BJ (cell line): ENCODE results near the gene CDADC1. TPM values are rescaled to one million over a fixed set of nuclear protein-coding genes. Genes with fewer than 3 reads are reported as not detected.

Experiments
- CTCF ChIA-PET: fragments of 350-600 bp; formaldehyde crosslinking; extraction: SDS; loops from one replicate; lab custom pipeline; 2021; ENCODE audit warnings: antibody characterized with exemption, inconsistent platforms; lab: Yijun Ruan, JAX
- POLR2A ChIA-PET: fragments of 300-600 bp; sonication (Branson Sonifier 250); formaldehyde crosslinking; extraction: SDS; loops from one replicate; lab custom pipeline; 2021; ENCODE audit warnings: antibody characterized with exemption; lab: Charles Lee
- DNase-seq: peaks from one replicate; pipeline ENCODE4 v3.0.0-alpha.2; 2011; ENCODE audit warnings: low read depth
- H3K27me3 ChIP-seq: 2 replicates; pipeline ENCODE4 v1.6.0; 2011; ENCODE audit warnings: low read length; ENCODE audit not compliant: control insufficient read depth, insufficient read depth
- H3K36me3 ChIP-seq: 2 replicates; pipeline ENCODE4 v1.5.1; 2011; ENCODE audit warnings: low read length; ENCODE audit not compliant: control insufficient read depth, insufficient read depth
- H3K4me3 ChIP-seq: 2 replicates; pipeline ENCODE4 v1.5.1; 2011; ENCODE audit warnings: low read depth, mild to moderate bottlenecking, control low read depth, low read length
- CTCF ChIP-seq: IDR thresholded peaks from 2 replicates; pipeline ENCODE4 v1.5.1; 2011; ENCODE audit warnings: low read depth, mild to moderate bottlenecking, control low read depth, inconsistent platforms, low read length, moderate library complexity; ENCODE audit not compliant: insufficient read depth
- polyA plus RNA-seq: library from polyadenylated mRNA; depleted of rRNA; stranded (reverse); fragments of >200 nt; gene quantifications from 2 replicates; pipeline ENCODE4 v1.2.3, GENCODE V29; 2011

Gene CDADC1
- polyA plus RNA-seq, 1 experiment = 2.2 TPM

- Histone ChIP-seq H3K27me3 (peaks cover 22% of the 10 kb centered on the region), H3K36me3 (no peaks in the 10 kb centered on the region), H3K4me3 (no peak overlapping the region)
- TF ChIP-seq CTCF = no peak
- POLR2A ChIA-PET = no interaction called here
- CTCF ChIA-PET = interaction anchor here (0.6 kb wide), 1 partner anchor 11 kb away, joined by 3 read pairs; no protein-coding TSS in a partner anchor
- DNase-seq = no peak
Observed at GRCh38 chr13:49225223-49226042, 22.3 kb upstream of the CDADC1 start.

- no peak for DNase-seq
- Histone ChIP-seq H3K4me3 (no peak overlapping the region), H3K36me3 (no peaks in the 10 kb centered on the region), H3K27me3 (peaks cover 12% of the 10 kb centered on the region)
- CTCF ChIA-PET = no interaction called here
- TF ChIP-seq CTCF = no peak
- POLR2A ChIA-PET = no interaction called here
Observed at GRCh38 chr13:49226613-49227012, 21.1 kb upstream of the CDADC1 start.

- DNase-seq = no peak
- Histone ChIP-seq H3K27me3 (peaks cover 5% of the 10 kb centered on the region), H3K4me3 (no peak overlapping the region), H3K36me3 (no peaks in the 10 kb centered on the region)
- POLR2A ChIA-PET = no interaction called here
- TF ChIP-seq CTCF = no peak
- CTCF ChIA-PET = no interaction called here
Observed at GRCh38 chr13:49234741-49235140, 13.0 kb upstream of the CDADC1 start.

- DNase-seq = no peak
- no peak overlapping the region for H3K4me3 ChIP-seq
- peaks cover 5% of the 10 kb centered on the region for H3K27me3 ChIP-seq
- H3K36me3 ChIP-seq = no peaks in the 10 kb centered on the region
- TF ChIP-seq CTCF = no peak
- ChIA-PET POLR2A (no interaction called here), CTCF (no interaction called here)
Observed at GRCh38 chr13:49235856-49236431, 11.8 kb upstream of the CDADC1 start.

GRCh38 chr13:49238621-49239020 is 9.1 kb upstream of the CDADC1 start:
- no peaks in the 10 kb centered on the region for H3K36me3 ChIP-seq
- DNase-seq = no peak
- ChIA-PET POLR2A (no interaction called here), CTCF (interaction anchor here (1.2 to 1.3 kb wide), 2 partner anchors 9 to 42 kb away, joined by 3 to 5 read pairs; partner anchors contain the start of gene CDADC1)
- TF ChIP-seq CTCF = no peak
- H3K27me3 ChIP-seq = peaks cover 4% of the 10 kb centered on the region
- no peak overlapping the region for H3K4me3 ChIP-seq
